Measurements from ENCODE around the gene FAM234A.

FAM234A gene

GRCh38 chr16:305916-306626, 71.5 kb downstream of the FAM234A start:
- DNase-seq = no peak

- DNase-seq = no peak
Measured at GRCh38 chr16:306911-307370, 72.3 kb downstream of the FAM234A start.

GRCh38 chr16:307691-308312, 73.2 kb downstream of the FAM234A start:
- DNase-seq = no peak

- DNase-seq = no peak
Measured at GRCh38 chr16:309476-309875, 74.9 kb downstream of the FAM234A start.

- DNase-seq = no peak
Measured at GRCh38 chr16:311725-312124, 77.1 kb downstream of the FAM234A start.

GRCh38 chr16:314351-314750, 79.7 kb downstream of the FAM234A start:
- no peak for DNase-seq

GRCh38 chr16:314795-315299, 80.2 kb downstream of the FAM234A start:
- no peak for DNase-seq

Data from right forelimb (tissue), 1 donor.